Thymus (tissue), 11 donors: Measurements from ENCODE around the gene UBXN10. TPM values are rescaled to one million over a fixed set of nuclear protein-coding genes. Genes with fewer than 3 reads are reported as not detected.

Experiments
- DNase-seq, 9 donors: peaks; one replicate each; pipeline ENCODE4 v3.0.0-alpha.2; 2013; ENCODE audit warnings: low spot score in 9 of 9, low read depth in 6 of 9, missing footprints in 1 of 9
- H3K27ac ChIP-seq, 2 donors: one replicate each; pipeline ENCODE4 v1.5.1; 2013; ENCODE audit warnings: control low read depth in 1 of 2, low read depth in 1 of 2, low read length in 1 of 2, mild to moderate bottlenecking in 1 of 2, moderate library complexity in 1 of 2
- H3K27me3 ChIP-seq, 2 donors: one replicate each; pipeline ENCODE4 v1.5.1; 2013; ENCODE audit warnings: low read length in 1 of 2; ENCODE audit not compliant: control insufficient read depth in 2 of 2, insufficient read depth in 1 of 2
- H3K36me3 ChIP-seq, 2 donors: one replicate each; pipeline ENCODE4 v1.5.1; 2013; ENCODE audit warnings: low read length in 1 of 2, mild to moderate bottlenecking in 1 of 2, moderate library complexity in 1 of 2; ENCODE audit not compliant: control insufficient read depth in 2 of 2, insufficient read depth in 2 of 2
- H3K4me1 ChIP-seq, 2 donors: one replicate each; pipeline ENCODE4 v1.5.1; 2013; ENCODE audit warnings: low read length in 2 of 2; ENCODE audit not compliant: control insufficient read depth in 2 of 2, insufficient read depth in 2 of 2
- H3K4me3 ChIP-seq, 2 donors: one replicate each; pipeline ENCODE4 v1.5.1; 2013; ENCODE audit warnings: low read length in 2 of 2, control low read depth in 1 of 2, mild to moderate bottlenecking in 1 of 2
- H3K9me3 ChIP-seq, 2 donors: one replicate each; pipeline ENCODE4 v1.5.1; 2013; ENCODE audit warnings: low read length in 1 of 2, mild to moderate bottlenecking in 1 of 2; ENCODE audit not compliant: control insufficient read depth in 2 of 2, insufficient read depth in 1 of 2
- WGBS: extraction: QIAGEN DNeasy Blood & Tissue Kit; methylation state at CpG from one replicate; pipeline ENCODE4 v1.1.7; 2013; 5-methylcytosine and 5-hydroxymethylcytosine counted together
- polyA plus RNA-seq: library from polyadenylated mRNA; stranded (reverse); fragments of 200-250 nt; gene quantifications from one replicate; pipeline ENCODE4 v1.2.3, GENCODE V29; 2013
- total RNA-seq: library from RNA; stranded (reverse); fragments of 120-200 nt; gene quantifications from one replicate; pipeline ENCODE4 v1.2.4, GENCODE V29; 2013
- donor health status: healthy.

The UBXN10 gene
- total and polyA plus RNA-seq, 2 donors, result 0.24 to 0.50 TPM

GRCh38 chr1:20194757-20195461 lies 9.0 kb downstream of the UBXN10 start:
- WGBS, result 47% methylated on average over 15 of the region's 15 CpGs
- no peak overlapping the region for H3K4me3 ChIP-seq
- peaks cover 0 to 5% of the 10 kb centered on the region in 2 donors for H3K27me3 ChIP-seq
- no peaks in the 10 kb centered on the region for H3K4me1 ChIP-seq
- peak in 3 of 9 donors; percentile 10 to 56 (median 41) for DNase-seq
- no peaks in the 10 kb centered on the region for H3K36me3 ChIP-seq
- no peak overlapping the region for H3K27ac ChIP-seq
- no peaks in the 10 kb centered on the region for H3K9me3 ChIP-seq

GRCh38 chr1:20195462-20195780 lies 9.5 kb downstream of the UBXN10 start:
- H3K27me3 ChIP-seq, result peaks cover 0 to 6% of the 10 kb centered on the region in 2 donors
- no peak for DNase-seq
- H3K36me3 ChIP-seq, result no peaks in the 10 kb centered on the region
- H3K4me3 ChIP-seq, result no peak overlapping the region
- no peaks in the 10 kb centered on the region for H3K9me3 ChIP-seq
- WGBS, result 78% methylated on average over 4 of the region's 4 CpGs
- no peaks in the 10 kb centered on the region for H3K4me1 ChIP-seq
- no peak overlapping the region for H3K27ac ChIP-seq

GRCh38 chr1:20197329-20197791 lies 11.5 kb downstream of the UBXN10 start:
- WGBS, result 78% methylated on average over 6 of the region's 6 CpGs
- no peak overlapping the region for H3K4me3 ChIP-seq
- H3K27me3 ChIP-seq, result peaks cover 0 to 6% of the 10 kb centered on the region in 2 donors
- H3K9me3 ChIP-seq, result no peaks in the 10 kb centered on the region
- H3K4me1 ChIP-seq, result no peaks in the 10 kb centered on the region
- no peaks in the 10 kb centered on the region for H3K36me3 ChIP-seq
- DNase-seq, result no peak
- H3K27ac ChIP-seq, result no peak overlapping the region

- H3K4me3 ChIP-seq, result no peak overlapping the region
- 91% methylated on average over 1 of the region's 1 CpG for WGBS
- no peaks in the 10 kb centered on the region for H3K4me1 ChIP-seq
- H3K9me3 ChIP-seq, result no peaks in the 10 kb centered on the region
- no peak overlapping the region for H3K27ac ChIP-seq
- peaks cover 0 to 6% of the 10 kb centered on the region in 2 donors for H3K27me3 ChIP-seq
- H3K36me3 ChIP-seq, result no peaks in the 10 kb centered on the region
- DNase-seq, result no peak
These were observed 12.4 kb downstream of the UBXN10 start for GRCh38 chr1:20198296-20198695.

GRCh38 chr1:20198918-20199317 lies 13.0 kb downstream of the UBXN10 start:
- H3K4me3 ChIP-seq, result no peak overlapping the region
- H3K27ac ChIP-seq, result no peak overlapping the region
- DNase-seq, result no peak
- 64% methylated on average over 7 of the region's 7 CpGs for WGBS
- H3K9me3 ChIP-seq, result no peaks in the 10 kb centered on the region
- no peaks in the 10 kb centered on the region for H3K36me3 ChIP-seq
- peaks cover 0 to 6% of the 10 kb centered on the region in 2 donors for H3K27me3 ChIP-seq
- no peaks in the 10 kb centered on the region for H3K4me1 ChIP-seq

- 40% methylated on average over 3 of the region's 3 CpGs for WGBS
- Histone ChIP-seq H3K27ac (no peak overlapping the region), H3K4me3 (no peak overlapping the region), H3K9me3 (no peaks in the 10 kb centered on the region), H3K27me3 (peaks cover 0 to 6% of the 10 kb centered on the region in 2 donors), H3K36me3 (no peaks in the 10 kb centered on the region), H3K4me1 (no peaks in the 10 kb centered on the region)
- DNase-seq, result no peak
These were observed 13.5 kb downstream of the UBXN10 start for GRCh38 chr1:20199403-20199802.

- no peaks in the 10 kb centered on the region for H3K36me3 ChIP-seq
- H3K27me3 ChIP-seq, result peaks cover 0 to 6% of the 10 kb centered on the region in 2 donors
- no peaks in the 10 kb centered on the region for H3K9me3 ChIP-seq
- WGBS, result 56% methylated on average over 2 of the region's 2 CpGs
- no peak for DNase-seq
- no peak overlapping the region for H3K27ac ChIP-seq
- H3K4me1 ChIP-seq, result no peaks in the 10 kb centered on the region
- H3K4me3 ChIP-seq, result no peak overlapping the region
These were observed 13.9 kb downstream of the UBXN10 start for GRCh38 chr1:20199840-20200239.

- WGBS, result 74% methylated on average over 2 of the region's 2 CpGs
- Histone ChIP-seq H3K36me3 (no peaks in the 10 kb centered on the region), H3K27ac (no peak overlapping the region), H3K4me1 (no peaks in the 10 kb centered on the region), H3K27me3 (peaks cover 0 to 6% of the 10 kb centered on the region in 2 donors), H3K4me3 (no peak overlapping the region), H3K9me3 (no peaks in the 10 kb centered on the region)
- no peak for DNase-seq
These were observed 15.1 kb downstream of the UBXN10 start for GRCh38 chr1:20200966-20201365.

- 94% methylated on average over 5 of the region's 5 CpGs for WGBS
- H3K27me3 ChIP-seq, result peaks cover 0 to 6% of the 10 kb centered on the region in 2 donors
These were observed 16.3 kb downstream of the UBXN10 start for GRCh38 chr1:20202166-20202565.

More at GRCh38 chr1:20202166-20202565, 16.3 kb downstream of the UBXN10 start:
- no peak for DNase-seq
- Histone ChIP-seq H3K36me3 (no peaks in the 10 kb centered on the region), H3K4me3 (no peak overlapping the region), H3K9me3 (no peaks in the 10 kb centered on the region), H3K4me1 (no peaks in the 10 kb centered on the region), H3K27ac (no peak overlapping the region)
